ENCODE results near the gene SCLT1.

The SCLT1 gene

DNA sequence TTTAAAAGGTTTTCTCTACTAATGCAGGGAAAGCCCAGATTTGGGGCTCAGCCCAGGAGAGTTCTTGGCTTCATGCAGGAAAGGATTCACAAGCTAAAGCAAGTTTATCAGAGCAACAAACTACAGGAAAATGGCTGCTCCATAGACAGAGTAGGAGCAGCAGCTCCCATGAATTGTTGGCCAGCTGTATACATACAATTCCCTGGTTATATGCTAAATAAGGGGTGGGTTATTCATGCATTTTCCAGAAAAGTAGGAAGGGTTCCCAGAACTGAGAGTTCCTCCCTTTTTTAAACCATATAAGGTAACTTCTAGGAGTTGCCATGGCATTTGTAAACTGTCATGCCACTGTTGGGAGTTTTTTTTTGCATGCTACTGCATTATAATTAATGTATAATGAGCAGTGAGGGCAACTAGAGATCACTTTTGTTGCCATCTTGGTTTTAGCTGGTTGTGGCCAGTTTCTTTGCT, 5.2 kb upstream of the SCLT1 start:
- Histone ChIP-seq H4K20me1 (ENCODE audit: insufficient read depth, low read length, poor library complexity, severe bottlenecking) (no peaks in the 10 kb centered on the region), H3K4me3 (ENCODE audit: low read length, poor library complexity, severe bottlenecking) (no peak overlapping the region), H3K36me3 (ENCODE audit: insufficient read depth, low read length) (no peaks in the 10 kb centered on the region; the same call in 1 of the 2 replicates), H3F3A (ENCODE audit: low read depth) (no peaks in the 10 kb centered on the region), H3K4me2 (ENCODE audit: low read depth, low read length, poor library complexity, severe bottlenecking) (peak overlapping the region; percentile 7), H2AFZ (ENCODE audit: low read length) (no peak overlapping the region), H3K79me2 (ENCODE audit: insufficient read depth, low read length) (peaks cover 9% of the 10 kb centered on the region; the same call in 1 of the 2 replicates), H3K9me3 (ENCODE audit: insufficient read depth, low read depth, low read length) (no peaks in the 10 kb centered on the region), H3K9ac (ENCODE audit: low read depth, low read length, poor library complexity, severe bottlenecking) (no peak overlapping the region), H3K4me1 (ENCODE audit: insufficient read depth, low read length, poor library complexity, severe bottlenecking) (peaks cover 18% of the 10 kb centered on the region), H3K9me2 (replicated peaks; ENCODE audit: low read depth, low read length) (no peaks in the 10 kb centered on the region), H3K27me3 (ENCODE audit: insufficient read depth, low read length, poor library complexity, severe bottlenecking) (no peaks in the 10 kb centered on the region)
- TF ChIP-seq, protein P1, sequence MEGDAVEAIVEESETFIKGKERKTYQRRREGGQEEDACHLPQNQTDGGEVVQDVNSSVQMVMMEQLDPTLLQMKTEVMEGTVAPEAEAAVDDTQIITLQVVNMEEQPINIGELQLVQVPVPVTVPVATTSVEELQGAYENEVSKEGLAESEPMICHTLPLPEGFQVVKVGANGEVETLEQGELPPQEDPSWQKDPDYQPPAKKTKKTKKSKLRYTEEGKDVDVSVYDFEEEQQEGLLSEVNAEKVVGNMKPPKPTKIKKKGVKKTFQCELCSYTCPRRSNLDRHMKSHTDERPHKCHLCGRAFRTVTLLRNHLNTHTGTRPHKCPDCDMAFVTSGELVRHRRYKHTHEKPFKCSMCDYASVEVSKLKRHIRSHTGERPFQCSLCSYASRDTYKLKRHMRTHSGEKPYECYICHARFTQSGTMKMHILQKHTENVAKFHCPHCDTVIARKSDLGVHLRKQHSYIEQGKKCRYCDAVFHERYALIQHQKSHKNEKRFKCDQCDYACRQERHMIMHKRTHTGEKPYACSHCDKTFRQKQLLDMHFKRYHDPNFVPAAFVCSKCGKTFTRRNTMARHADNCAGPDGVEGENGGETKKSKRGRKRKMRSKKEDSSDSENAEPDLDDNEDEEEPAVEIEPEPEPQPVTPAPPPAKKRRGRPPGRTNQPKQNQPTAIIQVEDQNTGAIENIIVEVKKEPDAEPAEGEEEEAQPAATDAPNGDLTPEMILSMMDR (conservative IDR thresholded peaks at IDR 0.05; ENCODE audit: low read length) = no peak
- TF ChIP-seq EZH2phosphoT487 (IDR thresholded peaks at IDR 0.05; ENCODE audit: borderline replicate concordance) = no peak

DNA sequence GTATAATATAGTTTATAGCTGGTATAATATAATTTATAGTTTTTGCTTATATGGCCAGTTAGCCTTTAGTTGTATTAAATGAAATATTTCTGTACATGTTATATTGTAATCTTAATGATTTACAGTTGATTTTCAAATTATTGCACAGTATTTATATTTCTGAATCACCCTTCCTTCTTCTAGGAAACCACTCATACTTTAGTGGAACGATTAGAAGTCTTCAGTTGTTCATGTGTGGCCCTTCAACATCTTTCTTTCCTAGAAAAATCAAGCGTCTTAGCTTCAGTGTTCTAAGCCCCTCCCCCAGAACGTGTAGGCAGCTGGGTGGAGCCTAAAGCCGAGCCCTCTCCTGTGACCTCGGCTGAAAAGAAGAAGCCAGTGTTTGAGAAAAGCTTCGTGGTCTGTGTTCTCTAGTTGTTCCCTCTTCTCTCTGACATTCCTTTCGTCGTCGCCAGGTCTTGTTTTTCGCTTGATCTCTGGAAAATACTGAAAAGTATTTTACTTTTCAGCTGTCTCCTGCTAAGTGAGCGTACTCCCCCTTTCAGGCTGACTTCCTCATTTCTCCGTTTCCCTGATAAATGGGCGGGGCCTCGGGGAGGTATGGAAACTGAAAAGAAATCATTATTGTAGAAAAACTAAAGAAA, 2.6 kb upstream of the SCLT1 start, which contains the start of gene C4orf33:
TSS of gene C4orf33 (plus strand) at position 342 of the 644 bp plus-strand sequence. CDS start 6,459 bp downstream, outside the sequence.
- Histone ChIP-seq H3K79me2 (ENCODE audit: insufficient read depth, low read length) (peaks cover 30% of the 10 kb centered on the region), H3K9me3 (ENCODE audit: insufficient read depth, low read depth, low read length) (no peaks in the 10 kb centered on the region), H3K36me3 (ENCODE audit: insufficient read depth, low read length) (no peaks in the 10 kb centered on the region), H3K4me3 (ENCODE audit: low read length, poor library complexity, severe bottlenecking) (peak within 1 kb of the TSS; percentile 98), H3F3A (ENCODE audit: low read depth) (no peaks in the 10 kb centered on the region), H3K9me2 (replicated peaks; ENCODE audit: low read depth, low read length) (no peaks in the 10 kb centered on the region), H3K9ac (ENCODE audit: low read depth, low read length, poor library complexity, severe bottlenecking) (peak within 1 kb of the TSS; percentile 83), H3K4me1 (ENCODE audit: insufficient read depth, low read length, poor library complexity, severe bottlenecking) (peaks cover 37% of the 10 kb centered on the region), H2AFZ (ENCODE audit: low read length) (peak within 1 kb of the TSS; percentile 100), H3K4me2 (ENCODE audit: low read depth, low read length, poor library complexity, severe bottlenecking) (peak within 1 kb of the TSS; percentile 84), H3K27me3 (ENCODE audit: insufficient read depth, low read length, poor library complexity, severe bottlenecking) (no peaks in the 10 kb centered on the region), H4K20me1 (ENCODE audit: insufficient read depth, low read length, poor library complexity, severe bottlenecking) (peaks cover 13% of the 10 kb centered on the region)
- TF ChIP-seq EZH2phosphoT487 (IDR thresholded peaks at IDR 0.05; ENCODE audit: borderline replicate concordance) = no peak
- TF ChIP-seq, protein P1 (conservative IDR thresholded peaks at IDR 0.05; ENCODE audit: low read length) = no peak

DNA sequence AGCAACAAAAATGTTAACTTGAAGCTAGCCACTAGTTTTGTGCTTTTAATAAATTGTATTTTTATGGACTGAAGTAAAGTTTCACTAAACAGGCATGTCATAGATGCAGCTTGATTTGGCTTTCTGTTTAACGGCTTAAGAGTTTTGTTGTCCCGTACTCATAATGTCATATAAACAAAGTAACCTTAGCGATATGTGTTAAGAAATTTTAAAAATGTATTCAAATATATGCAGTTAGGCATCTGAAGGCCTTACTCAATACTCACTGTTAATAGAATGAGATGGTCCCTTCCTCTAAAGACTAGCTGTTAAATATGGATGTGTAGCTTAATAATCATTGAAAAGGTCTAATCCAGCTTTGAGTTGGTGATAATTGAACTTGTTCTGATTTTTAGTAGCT, 1.0 kb upstream of the SCLT1 start:
- Histone ChIP-seq H3F3A (ENCODE audit: low read depth) (no peaks in the 10 kb centered on the region), H3K79me2 (ENCODE audit: insufficient read depth, low read length) (peaks cover 46% of the 10 kb centered on the region), H3K4me3 (ENCODE audit: low read length, poor library complexity, severe bottlenecking) (peak overlapping the region; percentile 98), H3K27me3 (ENCODE audit: insufficient read depth, low read length, poor library complexity, severe bottlenecking) (no peaks in the 10 kb centered on the region), H3K9ac (ENCODE audit: low read depth, low read length, poor library complexity, severe bottlenecking) (peak overlapping the region; percentile 70), H3K4me1 (ENCODE audit: insufficient read depth, low read length, poor library complexity, severe bottlenecking) (peaks cover 48% of the 10 kb centered on the region), H3K36me3 (ENCODE audit: insufficient read depth, low read length) (no peaks in the 10 kb centered on the region), H3K9me2 (replicated peaks; ENCODE audit: low read depth, low read length) (no peaks in the 10 kb centered on the region), H2AFZ (ENCODE audit: low read length) (no peak overlapping the region), H3K4me2 (ENCODE audit: low read depth, low read length, poor library complexity, severe bottlenecking) (peak overlapping the region; percentile 84), H3K9me3 (ENCODE audit: insufficient read depth, low read depth, low read length) (no peaks in the 10 kb centered on the region), H4K20me1 (ENCODE audit: insufficient read depth, low read length, poor library complexity, severe bottlenecking) (peaks cover 24% of the 10 kb centered on the region)
- TF ChIP-seq, protein P1 (conservative IDR thresholded peaks at IDR 0.05; ENCODE audit: low read length) = no peak
- TF ChIP-seq EZH2phosphoT487 (IDR thresholded peaks at IDR 0.05; ENCODE audit: borderline replicate concordance) = no peak

Measured in Loucy (cell line).